H1 (cell line): ENCODE data around the gene KNDC1. TPM values are rescaled to one million over a fixed set of nuclear protein-coding genes. Genes with fewer than 3 reads are reported as not detected.

Experiments used
- CTCF ChIA-PET: fragments of 300-600 bp; sonication (Branson Sonifier 250); formaldehyde crosslinking; loops from one replicate; lab custom pipeline; 2021; ENCODE audit not compliant: partially characterized antibody; lab: Charles Lee
- POLR2A ChIA-PET: fragments of 300-600 bp; sonication (Branson Sonifier 250); formaldehyde crosslinking; loops from one replicate; lab custom pipeline; 2021; ENCODE audit warnings: inconsistent platforms; ENCODE audit not compliant: partially characterized antibody; lab: Charles Lee
- DNase-seq, 2 experiments: peaks; one replicate each; pipeline versions ENCODE4 v3.0.0 to v3.0.0-alpha.2; 2010 to 2022; ENCODE audit warnings: low spot score in 2 of 2, low read depth in 1 of 2, mixed read lengths in 1 of 2
- FAIRE-seq: peaks from 2 replicates; lab custom pipeline; 2011; peaks lifted over from hg19 to GRCh38; lab: Jason Lieb, UNC
- H2AFZ ChIP-seq: 2 replicates; pipeline ENCODE4 v1.8.1; 2012; ENCODE audit warnings: low read length, inconsistent platforms
- H2AK5ac ChIP-seq: 2 replicates; pipeline ENCODE4 v1.6.1; 2013; ENCODE audit warnings: low read depth, low read length
- H2BK120ac ChIP-seq: replicated peaks from 2 replicates; pipeline ENCODE3; 2013; ENCODE audit warnings: low read depth, low read length, inconsistent platforms
- H2BK12ac ChIP-seq: 2 replicates; pipeline ENCODE4 v1.6.1; 2013; ENCODE audit warnings: low read depth, low read length
- H2BK15ac ChIP-seq: 2 replicates; pipeline ENCODE4 v1.6.1; 2013; ENCODE audit warnings: low read length
- H2BK20ac ChIP-seq: 2 replicates; pipeline ENCODE4 v1.6.1; 2013; ENCODE audit warnings: low read length
- H2BK5ac ChIP-seq: 2 replicates; pipeline ENCODE4 v1.6.1; 2013; ENCODE audit warnings: low read depth, low read length
- H3K14ac ChIP-seq: 2 replicates; pipeline ENCODE4 v1.6.1; 2013; ENCODE audit warnings: inconsistent platforms; ENCODE audit not compliant: insufficient read length
- H3K18ac ChIP-seq: 2 replicates; pipeline ENCODE4 v1.6.1; 2013; ENCODE audit warnings: low read length; ENCODE audit errors: extremely low read depth
- H3K23ac ChIP-seq: 2 replicates; pipeline ENCODE4 v1.6.1; 2013; ENCODE audit warnings: inconsistent platforms; ENCODE audit not compliant: insufficient read length
- H3K23me2 ChIP-seq: 2 replicates; pipeline ENCODE4 v1.6.1; 2013; ENCODE audit warnings: low read depth, low read length
- H3K27ac ChIP-seq: 2 replicates; pipeline ENCODE4 v1.6.1; 2011; ENCODE audit warnings: low read depth, low read length, inconsistent platforms
- H3K27me3 ChIP-seq, 4 experiments: replicated peaks in 1 of 4; 1 replicate in 1 of 4; 2 replicates in 3 of 4; pipeline versions ENCODE4 v1.6.1 to v1.8.1; 2011 to 2013; ENCODE audit warnings: low read length in 3 of 4, mild to moderate bottlenecking in 3 of 4, inconsistent platforms in 2 of 4, mixed read lengths in 2 of 4, moderate library complexity in 1 of 4; ENCODE audit not compliant: control insufficient read depth in 3 of 4, insufficient read depth in 3 of 4; ENCODE audit errors: extremely low read depth in 1 of 4
- H3K36me3 ChIP-seq, 4 experiments: 2 replicates each; pipeline versions ENCODE4 v1.6.1 to v1.8.1; 2011 to 2013; ENCODE audit warnings: mild to moderate bottlenecking in 4 of 4, low read length in 3 of 4, moderate library complexity in 2 of 4, control low read depth in 1 of 4, inconsistent platforms in 1 of 4; ENCODE audit not compliant: insufficient read depth in 4 of 4, control insufficient read depth in 2 of 4
- H3K4ac ChIP-seq: replicated peaks from 2 replicates; pipeline ENCODE3; 2013; ENCODE audit warnings: low read length, low read depth, mixed read lengths, inconsistent platforms; ENCODE audit not compliant: insufficient read length
- H3K4me1 ChIP-seq, 4 experiments: replicated peaks in 1 of 4; 1 replicate in 1 of 4; 2 replicates in 3 of 4; pipeline versions ENCODE4 v1.6.1 to v1.8.1; 2011 to 2013; ENCODE audit warnings: low read length in 3 of 4, inconsistent platforms in 2 of 4, mixed read lengths in 1 of 4; ENCODE audit not compliant: insufficient read depth in 4 of 4, control insufficient read depth in 3 of 4
- H3K4me2 ChIP-seq, 2 experiments: 2 replicates each; pipeline versions ENCODE4 v1.6.1 to v1.8.1; 2011 to 2013; ENCODE audit warnings: low read depth in 2 of 2, low read length in 2 of 2, control low read depth in 1 of 2, inconsistent platforms in 1 of 2, mild to moderate bottlenecking in 1 of 2; ENCODE audit not compliant: insufficient read depth in 1 of 2
- H3K4me3 ChIP-seq, 4 experiments: fragments of 200-600, 300-600 bp in 1 of 4; sonication (generic), shearing (Covaris generic), sonication (Bioruptor Twin) in 1 of 4; 2 replicates each; pipeline versions ENCODE4 v1.5.1 to v1.8.1; 2011 to 2016; ENCODE audit warnings: low read length in 4 of 4, low read depth in 3 of 4, control low read depth in 2 of 4, inconsistent platforms in 2 of 4, mild to moderate bottlenecking in 2 of 4, mixed read lengths in 1 of 4, moderate library complexity in 1 of 4; ENCODE audit not compliant: insufficient read depth in 2 of 4; ENCODE audit errors: extremely low read depth in 1 of 4
- H3K56ac ChIP-seq: replicated peaks from 2 replicates; pipeline ENCODE3; 2013; ENCODE audit warnings: low read depth, mild to moderate bottlenecking, mixed read lengths, low read length, inconsistent platforms; ENCODE audit not compliant: insufficient read length
- H3K79me1 ChIP-seq: 2 replicates; pipeline ENCODE4 v1.6.1; 2013; ENCODE audit warnings: low read depth, low read length, control low read depth
- H3K79me2 ChIP-seq, 2 experiments: 2 replicates each; pipeline versions ENCODE4 v1.6.1 to v1.8.1; 2012 to 2013; ENCODE audit warnings: low read length in 2 of 2, mild to moderate bottlenecking in 2 of 2, inconsistent platforms in 1 of 2; ENCODE audit not compliant: insufficient read depth in 2 of 2, control insufficient read depth in 1 of 2
- H3K9ac ChIP-seq, 4 experiments: replicated peaks in 1 of 4; 1 replicate in 1 of 4; 2 replicates in 3 of 4; pipeline versions ENCODE4 v1.6.1 to v1.8.1; 2011 to 2013; ENCODE audit warnings: low read depth in 3 of 4, low read length in 3 of 4, control low read depth in 2 of 4, mild to moderate bottlenecking in 2 of 4, moderate library complexity in 2 of 4, inconsistent platforms in 1 of 4; ENCODE audit errors: extremely low read depth in 1 of 4
- H3K9me3 ChIP-seq, 2 experiments: 2 replicates each; pipeline versions ENCODE4 v1.6.1 to v1.8.1; 2012 to 2013; ENCODE audit warnings: mild to moderate bottlenecking in 2 of 2, moderate library complexity in 2 of 2, control low read depth in 1 of 2, inconsistent platforms in 1 of 2, low read depth in 1 of 2, low read length in 1 of 2, mixed read lengths in 1 of 2; ENCODE audit not compliant: insufficient read depth in 2 of 2
- H4K20me1 ChIP-seq, 2 experiments: replicated peaks in 1 of 2; 2 replicates each; pipeline versions ENCODE3 to v1.8.1; 2011 to 2013; ENCODE audit warnings: inconsistent platforms in 2 of 2, low read length in 2 of 2, mild to moderate bottlenecking in 1 of 2; ENCODE audit not compliant: insufficient read depth in 2 of 2, control insufficient read depth in 1 of 2
- H4K5ac ChIP-seq: 2 replicates; pipeline ENCODE4 v1.6.1; 2013; ENCODE audit warnings: low read length, low read depth, mixed read lengths, inconsistent platforms; ENCODE audit not compliant: insufficient read length
- H4K8ac ChIP-seq: 2 replicates; pipeline ENCODE4 v1.8.0; 2013; ENCODE audit warnings: mild to moderate bottlenecking, moderate library complexity, low read length, inconsistent platforms; ENCODE audit not compliant: insufficient read depth; ENCODE audit errors: extremely low read depth
- H4K91ac ChIP-seq: replicated peaks from 2 replicates; pipeline ENCODE3; 2013; ENCODE audit warnings: low read length, mixed read lengths, inconsistent platforms; ENCODE audit not compliant: insufficient read length
- BRCA1 ChIP-seq: IDR thresholded peaks from 2 replicates; pipeline ENCODE4 v1.6.1; 2012; ENCODE audit warnings: low read depth, low read length, improper control_type of control experiment
- CBX5 ChIP-seq: fragments of 300-800, 300-1000 bp; sonication (generic); IDR thresholded peaks from 2 replicates; pipeline ENCODE4 v1.7.1; 2016; ENCODE audit warnings: antibody characterized with exemption, low read length, low read depth
- CHD2 ChIP-seq: IDR thresholded peaks from 2 replicates; pipeline ENCODE4 v1.6.1; 2012; ENCODE audit warnings: low read length, improper control_type of control experiment
- FOSL1 ChIP-seq: IDR thresholded peaks from 2 replicates; pipeline ENCODE4 v1.6.1; 2011; ENCODE audit warnings: mild to moderate bottlenecking, low read depth, low read length, moderate library complexity; ENCODE audit not compliant: insufficient read depth
- KDM5A ChIP-seq: fragments of 200-600 bp; IDR thresholded peaks from 2 replicates; pipeline ENCODE4 v1.7.1; 2012; ENCODE audit warnings: mild to moderate bottlenecking, low read length, inconsistent platforms, mixed read lengths
- POLR2AphosphoS5 ChIP-seq: IDR thresholded peaks from 2 replicates; pipeline ENCODE4 v1.6.1; 2011; ENCODE audit warnings: low read depth, low read length
- POU5F1 ChIP-seq: IDR thresholded peaks from 2 replicates; pipeline ENCODE4 v1.6.1; 2011; ENCODE audit warnings: low read depth, mild to moderate bottlenecking, low read length, moderate library complexity
- RXRA ChIP-seq: IDR thresholded peaks from 2 replicates; pipeline ENCODE4 v1.6.1; 2011; ENCODE audit warnings: low read depth, mild to moderate bottlenecking, low read length, moderate library complexity; ENCODE audit not compliant: insufficient read depth
- SAP30 ChIP-seq: fragments of 300-600 bp; sonication (generic); IDR thresholded peaks from 2 replicates; pipeline ENCODE4 v1.7.1; 2012; ENCODE audit warnings: low read length, moderate library complexity, mild to moderate bottlenecking, inconsistent platforms; ENCODE audit not compliant: insufficient read depth, insufficient replicate concordance
- YY1 ChIP-seq: IDR thresholded peaks from 2 replicates; pipeline ENCODE4 v1.6.1; 2011; ENCODE audit warnings: low read depth, mild to moderate bottlenecking, low read length
- WGBS, 2 experiments: shearing (Covaris generic) in 1 of 2; methylation state at CpG; one replicate each; pipeline versions ENCODE4 v1.1.6 to v1.1.7; 2013 to 2015; ENCODE audit warnings: low lambda C conversion rate in 2 of 2, mixed read lengths in 2 of 2, inconsistent platforms in 1 of 2, low coverage in 1 of 2, missing lambda C conversion rate in 1 of 2; ENCODE audit not compliant: insufficient replicate concordance in 2 of 2, insufficient coverage in 1 of 2, insufficient read length in 1 of 2; ENCODE audit errors: extremely low coverage in 1 of 2, missing lambda C conversion rate in 1 of 2; 5-methylcytosine and 5-hydroxymethylcytosine counted together
- polyA plus RNA-seq, 7 experiments: library from polyadenylated mRNA; depleted of rRNA in 3 of 7; stranded (reverse) in 5 of 7; unstranded in 2 of 7; fragments of >200 nt in 5 of 7; fragments of 200-250 nt in 2 of 7; gene quantifications; 1 replicate in 5 of 7; 2 replicates in 1 of 7; 4 replicates in 1 of 7; pipeline versions ENCODE4 v1.2.1 to v1.2.3, GENCODE V29; 2011 to 2013; ENCODE audit warnings: missing spikeins in 2 of 7, mixed read lengths in 2 of 7
- total RNA-seq: library from RNA; stranded (reverse); fragmentation: NEBNext Ultra II Directional; extraction: Animal tissue kit (Norgen Biotek cat#: 25700); gene quantifications from 2 replicates; pipeline ENCODE4 v1.2.1, GENCODE V29; 2021

The KNDC1 gene
- total and polyA plus RNA-seq, 2 of the 8 experiments (the other 6 are each of a cell fraction or from before 2014, with no cell fraction given) = 7.5 to 16.7 TPM

DNA sequence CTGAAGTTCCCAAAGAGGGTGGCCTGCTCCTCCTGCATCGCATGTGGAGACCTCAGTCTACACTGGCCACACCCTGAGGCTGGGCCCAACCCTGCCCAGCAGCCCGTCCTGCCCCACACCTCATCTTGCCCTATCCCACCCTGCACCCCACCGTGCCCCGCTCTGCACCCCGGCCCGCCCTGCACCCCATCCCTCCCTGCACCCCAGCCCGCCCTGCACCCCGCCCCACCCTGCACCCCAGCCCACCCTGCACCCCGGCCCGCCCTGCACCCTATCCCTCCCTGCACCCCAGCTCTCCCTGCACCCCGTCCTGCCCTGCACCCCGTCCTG is 92.2 kb downstream of the KNDC1 start:
- Histone ChIP-seq H3K4me1 (peaks cover 0 to 8% (median 6%) of the 10 kb centered on the region in 4 experiments; a peak in 5 of 7 replicates), H2BK20ac (no peak overlapping the region), H2BK5ac (no peak overlapping the region), H3K27me3 (no peaks in the 10 kb centered on the region; a peak in 3 of 7 replicates), H3K9ac (no peak overlapping the region), H3K18ac (no peak overlapping the region), H3K14ac (no peak overlapping the region), H3K4ac (no peak overlapping the region), H3K79me1 (0 out of 2 replicates have a peak, but pooled peaks cover 2% of the 10 kb centered on the region), H2AK5ac (no peak overlapping the region), H3K27ac (no peak overlapping the region), H4K91ac (no peak overlapping the region), H3K56ac (no peak overlapping the region), H3K36me3 (no peaks in the 10 kb centered on the region), H3K79me2 (no peaks in the 10 kb centered on the region), H2BK120ac (no peak overlapping the region), H3K4me3 (no peak overlapping the region), H3K4me2 (no peak overlapping the region), H4K20me1 (peaks cover 0 to 5% of the 10 kb centered on the region in 2 experiments), H2BK15ac (no peak overlapping the region), H2BK12ac (no peak overlapping the region), H3K23me2 (0 out of 2 replicates have a peak, but pooled peaks cover 1% of the 10 kb centered on the region), H3K9me3 (no peaks in the 10 kb centered on the region), H3K23ac (no peak overlapping the region), H4K8ac (no peak overlapping the region), H2AFZ (no peak overlapping the region), H4K5ac (no peak overlapping the region)
- DNase-seq (no peak), FAIRE-seq (no peak)
- TF ChIP-seq BRCA1 (no peak), KDM5A (no peak), CBX5 (no peak), SAP30 (no peak), POU5F1 (no peak), RXRA (no peak), YY1 (no peak), CHD2 (no peak), FOSL1 (no peak), POLR2AphosphoS5 (no peak)
- 60% methylated on average over 1 of the region's 12 CpGs; no CpG with 5 or more reads in 1 of the 2 experiments for WGBS, 2 experiments
- POLR2A ChIA-PET = no interaction called here
- CTCF ChIA-PET = no interaction called here
